ENCODE measurements around the gene ADPRM. TPM values are rescaled to one million over a fixed set of nuclear protein-coding genes. Genes with fewer than 3 reads are reported as not detected.
"Not testable (repeated sequence)": the region's sequence is repeated elsewhere in the genome, so short reads cannot be mapped to it uniquely, and the experiment has no call there.

ADPRM gene, protein sequence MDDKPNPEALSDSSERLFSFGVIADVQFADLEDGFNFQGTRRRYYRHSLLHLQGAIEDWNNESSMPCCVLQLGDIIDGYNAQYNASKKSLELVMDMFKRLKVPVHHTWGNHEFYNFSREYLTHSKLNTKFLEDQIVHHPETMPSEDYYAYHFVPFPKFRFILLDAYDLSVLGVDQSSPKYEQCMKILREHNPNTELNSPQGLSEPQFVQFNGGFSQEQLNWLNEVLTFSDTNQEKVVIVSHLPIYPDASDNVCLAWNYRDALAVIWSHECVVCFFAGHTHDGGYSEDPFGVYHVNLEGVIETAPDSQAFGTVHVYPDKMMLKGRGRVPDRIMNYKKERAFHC
- polyA plus RNA-seq (2014; cell fraction: cytosol; rRNA removed): 9.9 and 14.2 TPM in 2 replicates
- 4.1 and 10.5 TPM in 2 replicates for polyA plus RNA-seq (2014; cell fraction: nucleus; rRNA removed)

DNA sequence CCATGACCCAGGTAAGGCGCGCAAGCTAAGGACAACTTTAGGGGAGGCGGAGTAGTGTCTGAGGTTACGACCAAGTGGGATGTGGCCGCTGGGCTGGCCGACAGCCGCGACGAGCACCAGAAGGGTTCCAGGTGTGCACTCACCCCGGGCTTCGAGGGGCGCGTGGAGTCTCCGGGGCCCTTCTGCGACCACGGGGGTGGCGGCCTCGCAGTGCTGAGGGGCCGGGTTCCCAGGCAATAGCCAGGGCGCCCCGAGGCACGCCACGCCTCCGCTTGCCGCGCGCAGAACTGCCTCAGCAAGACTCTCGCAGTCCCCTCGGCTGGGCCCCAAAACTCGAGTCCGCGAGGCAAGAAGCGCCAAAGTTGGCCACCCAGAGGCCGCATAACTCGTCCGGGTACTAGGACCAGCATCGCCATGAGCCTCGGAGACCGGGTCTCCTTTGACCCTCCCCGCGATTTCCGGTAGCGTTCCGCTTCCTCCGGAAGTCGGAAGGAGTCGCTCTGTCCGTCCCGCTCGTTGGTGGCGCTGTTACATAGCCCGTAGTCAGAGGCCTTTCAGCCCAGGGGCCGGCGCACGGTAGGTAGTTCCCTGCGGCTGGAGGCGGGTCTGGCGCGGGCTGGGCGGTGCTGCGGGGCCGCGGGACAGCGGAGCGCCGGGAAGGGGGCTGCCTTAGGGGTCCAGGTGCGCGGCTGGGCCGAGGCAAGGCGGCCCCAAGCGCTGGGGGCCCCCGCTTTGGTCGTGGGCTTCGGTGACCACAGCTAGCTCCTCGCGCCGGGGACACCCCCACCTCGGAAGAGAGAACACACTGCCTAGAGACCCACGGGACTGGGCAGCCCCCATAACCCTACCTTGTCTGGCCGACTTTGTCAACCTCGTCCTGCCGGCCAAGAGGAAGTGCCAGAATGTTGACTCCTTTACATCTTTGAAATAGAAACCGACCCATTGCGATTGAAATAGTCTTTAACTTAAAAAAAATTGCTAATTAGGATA is at the start of gene ADPRM, which contains the start of gene SCO1:
Gene ADPRM, plus strand, starts transcription at position 503 of the 990 bp plus-strand sequence. CDS start 7,333 bp downstream, outside the sequence.
Gene SCO1, minus strand, starts transcription at position 442 of the 990 bp plus-strand sequence. Its CDS starts 26 bp downstream, at position 416.
- DNase-seq (ENCODE audit: low spot score): peak; percentile 95

GRCh38 chr17:10648381-10648780 is 49.0 kb upstream of the ADPRM start:
- DNase-seq (ENCODE audit: low spot score): no peak

- no peak for DNase-seq (ENCODE audit: low spot score)
Observed at GRCh38 chr17:10648956-10649355, 48.4 kb upstream of the ADPRM start.

GRCh38 chr17:10649602-10650001 is 47.8 kb upstream of the ADPRM start:
- DNase-seq (ENCODE audit: low spot score): no peak

DNA sequence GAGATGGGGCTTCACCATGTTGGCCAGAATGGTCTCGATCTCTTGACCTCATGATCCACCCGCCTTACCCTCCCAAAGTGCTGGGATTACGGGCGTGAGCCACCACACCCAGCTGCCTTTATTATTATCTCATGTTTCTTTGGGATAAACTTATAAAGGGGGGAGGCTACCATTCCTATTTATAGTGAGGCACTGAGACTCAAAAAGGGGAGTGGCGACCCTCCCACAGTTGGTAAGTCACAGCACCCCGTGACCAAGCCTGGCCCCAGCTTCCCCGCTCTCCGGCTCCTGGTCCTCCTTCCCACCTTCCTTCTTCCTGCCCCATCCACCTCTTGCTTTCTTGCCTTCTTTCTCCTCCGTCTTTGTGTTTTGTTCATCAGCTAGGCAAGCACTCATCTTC is 45.5 kb upstream of the ADPRM start:
- no peak for DNase-seq (ENCODE audit: low spot score)

DNA sequence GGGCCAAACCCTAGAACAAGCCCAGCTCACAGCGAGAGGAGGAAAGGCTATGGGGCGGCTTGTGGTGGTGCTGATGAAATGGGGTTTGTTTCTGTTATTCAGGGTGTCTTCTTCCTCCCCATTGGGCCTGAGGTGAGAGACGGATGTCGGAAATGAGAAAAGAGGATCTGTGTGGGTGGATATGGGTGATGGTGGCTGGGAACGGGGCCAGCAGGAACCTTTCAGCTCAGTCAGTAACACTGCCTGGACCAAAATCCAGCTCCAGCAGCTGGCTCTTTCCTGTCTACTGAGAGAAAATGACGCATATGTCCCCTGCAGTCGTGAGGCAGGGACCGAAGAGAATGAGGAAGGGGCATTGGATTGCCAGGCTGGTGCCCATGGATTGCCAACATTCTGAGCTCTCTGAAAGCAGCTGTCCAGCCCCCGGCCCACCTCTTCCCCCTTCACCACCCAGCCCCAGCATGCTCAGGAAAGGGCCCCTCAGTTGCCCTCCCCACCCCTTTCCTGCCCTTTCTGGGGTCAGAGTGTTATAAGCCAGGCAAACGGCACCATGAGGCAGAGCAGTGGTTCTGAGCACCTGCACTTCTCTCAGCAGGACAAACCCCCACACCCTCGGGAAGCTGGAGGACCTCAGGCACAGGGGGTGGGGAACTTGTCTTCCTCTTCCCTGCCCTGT is 44.3 kb upstream of the ADPRM start:
- DNase-seq (ENCODE audit: low spot score): no peak

GRCh38 chr17:10653987-10654386 is 43.4 kb upstream of the ADPRM start:
- no peak for DNase-seq (ENCODE audit: low spot score)

GRCh38 chr17:10657148-10657547 is 40.2 kb upstream of the ADPRM start, which contains the start of gene MYH3:
MYH3 (minus strand) TSS chr17:10657309; CDS start chr17:10655064, 2,245 bp downstream.
- no peak for DNase-seq (ENCODE audit: low spot score)

GRCh38 chr17:10657879-10658278 is 39.5 kb upstream of the ADPRM start:
- DNase-seq (ENCODE audit: low spot score): peak; percentile 27

DNA sequence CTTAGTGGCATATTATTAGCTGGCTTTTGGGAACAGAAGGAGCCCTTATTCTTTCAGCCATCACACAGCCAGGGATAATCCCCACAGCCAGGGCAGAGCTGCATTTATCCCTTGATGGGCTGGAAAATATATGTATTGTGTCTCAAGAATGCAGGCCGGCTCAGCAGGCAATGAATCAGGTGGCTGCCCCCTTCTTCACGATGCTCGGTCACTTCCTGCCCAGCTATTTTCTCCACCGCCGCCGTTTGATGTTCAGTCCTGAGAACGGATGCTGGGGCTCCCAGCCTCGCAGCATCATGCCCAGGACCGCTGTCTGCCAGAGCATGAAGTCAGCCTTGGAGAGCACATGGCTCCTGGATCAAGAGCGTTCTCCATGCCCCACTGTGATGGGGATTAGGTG is 36.0 kb upstream of the ADPRM start:
- no peak for DNase-seq (ENCODE audit: low spot score)

DNA sequence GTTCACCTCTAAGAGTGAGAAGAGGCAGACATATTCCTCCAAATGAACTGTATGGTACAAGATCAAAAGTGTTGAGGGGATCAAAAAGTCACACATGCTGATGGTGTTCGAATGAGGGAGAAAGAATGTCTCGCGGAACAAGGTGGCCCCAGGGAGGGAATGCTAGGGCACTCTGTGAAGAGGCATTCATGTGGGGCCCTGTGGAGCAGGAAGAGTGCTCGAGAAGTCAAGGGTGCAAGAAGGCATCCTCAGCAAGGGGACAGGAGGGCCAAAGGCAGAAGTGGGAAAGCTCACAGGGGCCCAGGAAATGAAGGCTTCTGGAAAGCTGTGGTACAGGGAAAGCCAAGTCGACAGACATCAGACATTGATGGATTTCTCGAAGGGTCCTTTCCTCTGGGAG is 34.2 kb upstream of the ADPRM start:
- no peak for DNase-seq (ENCODE audit: low spot score)

DNA sequence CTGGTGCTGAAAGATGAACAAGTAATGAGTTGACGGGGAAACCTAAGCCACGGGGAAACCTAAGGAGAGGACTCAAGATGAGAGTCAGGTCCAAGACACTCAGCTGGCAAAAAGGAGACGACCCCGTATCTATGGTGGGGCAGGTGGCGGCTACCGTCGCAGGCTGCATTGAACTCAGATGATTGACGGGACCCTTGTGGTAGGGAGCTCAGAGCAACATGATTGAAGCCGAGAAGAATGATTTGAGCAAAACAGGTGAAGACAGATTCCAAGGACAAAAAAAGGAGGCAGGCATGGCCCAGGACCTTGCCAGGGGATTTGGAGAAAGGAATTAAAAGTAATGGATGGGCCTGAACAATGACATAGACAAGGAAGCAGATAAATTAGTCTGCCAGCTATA is 32.8 kb upstream of the ADPRM start:
- no peak for DNase-seq (ENCODE audit: low spot score)

GRCh38 chr17:10666906-10667305 is 30.5 kb upstream of the ADPRM start:
- no peak for DNase-seq (ENCODE audit: low spot score)

DNA sequence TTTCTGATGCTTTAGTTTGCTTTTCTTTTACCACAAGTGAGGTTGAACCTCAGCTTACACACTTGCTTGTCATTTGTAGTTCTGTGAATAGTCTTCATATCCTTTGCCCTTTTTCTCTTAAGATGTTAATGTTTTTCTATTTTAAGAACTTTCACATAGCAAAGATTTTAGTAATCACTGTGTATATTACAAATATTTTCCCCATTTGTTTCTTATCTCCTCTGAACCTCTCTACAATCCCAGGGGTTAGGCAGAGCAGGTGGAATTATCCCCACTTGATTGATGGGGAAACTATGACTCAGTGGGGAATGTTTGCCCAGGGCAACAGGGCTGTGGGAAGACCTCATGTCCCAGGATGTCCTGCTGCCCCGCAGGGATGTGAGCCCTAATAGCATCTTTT is 28.6 kb upstream of the ADPRM start:
- DNase-seq (ENCODE audit: low spot score): no peak

GRCh38 chr17:10673312-10673711 is 24.1 kb upstream of the ADPRM start:
- no peak for DNase-seq (ENCODE audit: low spot score)

- no peak for DNase-seq (ENCODE audit: low spot score)
Observed at GRCh38 chr17:10674704-10675103, 22.7 kb upstream of the ADPRM start.

DNA sequence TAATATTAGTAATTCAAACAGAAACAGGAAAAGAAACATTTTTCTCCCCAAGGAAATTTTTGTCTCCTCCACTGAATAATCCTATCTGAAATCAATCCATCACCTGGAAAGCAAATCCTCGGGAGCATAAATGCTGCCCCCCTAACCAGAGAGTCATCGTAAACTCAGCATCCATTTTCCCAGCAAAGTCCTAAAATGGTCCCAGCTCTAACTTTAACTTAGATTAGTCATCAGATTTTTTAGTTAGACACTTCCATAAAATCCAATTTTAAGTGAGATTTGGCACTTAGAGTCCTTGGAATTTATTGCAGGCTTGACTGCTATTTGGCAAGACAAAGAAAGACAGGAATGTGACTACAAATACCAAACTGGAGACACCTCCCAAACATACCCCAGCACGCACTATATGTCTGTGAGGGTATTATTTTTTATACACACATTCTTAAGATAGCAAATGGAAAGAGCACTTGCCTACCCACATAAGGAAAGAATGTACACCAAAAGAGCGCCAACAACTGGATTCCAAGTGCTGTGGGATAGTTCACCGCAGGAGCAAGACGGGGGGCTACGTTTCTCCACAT is 15.4 kb upstream of the ADPRM start:
- no peak for DNase-seq (ENCODE audit: low spot score)

- DNase-seq (ENCODE audit: low spot score): peak; percentile 15
Observed at GRCh38 chr17:10683853-10684252, 13.5 kb upstream of the ADPRM start.

GRCh38 chr17:10687499-10687898 is 9.9 kb upstream of the ADPRM start:
- no peak for DNase-seq (ENCODE audit: low spot score)

DNA sequence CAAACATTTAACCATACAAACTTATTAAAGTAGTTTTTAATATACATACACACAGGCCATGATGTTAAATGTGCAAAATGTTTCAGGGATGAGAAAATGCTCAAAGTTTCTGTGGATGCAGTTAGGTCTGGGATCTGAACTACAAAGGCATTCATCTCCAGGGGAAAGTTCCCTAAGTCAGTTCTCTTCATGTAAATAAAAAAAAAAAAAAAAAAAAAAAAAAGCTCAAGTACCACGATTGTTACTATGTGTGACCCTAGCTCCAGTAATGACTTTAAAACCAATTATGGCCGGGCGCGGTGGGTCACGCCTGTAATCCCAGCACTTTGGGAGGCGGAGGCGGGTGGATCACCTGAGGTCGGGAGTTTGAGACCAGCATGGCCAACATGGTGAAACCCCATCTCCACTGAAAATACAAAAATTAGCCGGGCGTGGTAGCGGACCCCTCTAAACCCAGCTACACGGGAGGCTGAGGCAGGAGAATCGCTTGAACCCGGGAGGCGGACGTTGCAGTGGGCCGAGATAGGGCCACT is 1.5 kb upstream of the ADPRM start:
- DNase-seq (ENCODE audit: low spot score): not testable (repeated sequence)

Measured in SK-N-DZ (cell line).